ENCODE results near the gene SLC8B1. TPM values are rescaled to one million over a fixed set of nuclear protein-coding genes. Genes with fewer than 3 reads are reported as not detected.

The SLC8B1 gene
- total RNA-seq, 2 experiments from 2014 or later, result 85.3 to 92.7 TPM

- H3K27ac ChIP-seq (ENCODE audit: low read depth in 1 of 2, low read length in 2 of 2), result no peak overlapping the region
- intact Hi-C loops (cut with DNase I, micrococcal nuclease), result no loop called here
- ChIA-PET POLR2A (no interaction called here), CTCF (no interaction called here)
- peaks cover 20% of the 10 kb centered on the region for H3K36me3 ChIP-seq (ENCODE audit: insufficient read depth, low read length)
- no peak for DNase-seq
- no peak for ATAC-seq (ENCODE audit: poor library complexity)
- Mint-ChIP-seq H3K4me1 (ENCODE audit: low read depth) (no peaks in the 10 kb centered on the region), H3K9me3 (no peaks in the 10 kb centered on the region), H3K36me3 (ENCODE audit: low read depth) (peaks cover 59% of the 10 kb centered on the region), H3K27ac (no peak overlapping the region), H3K27me3 (no peaks in the 10 kb centered on the region), H3K4me3 (no peak overlapping the region)
- H3K4me3 ChIP-seq (ENCODE audit: low read length), result no peak overlapping the region
- H3K4me1 ChIP-seq (ENCODE audit: insufficient read depth, low read length), result no peaks in the 10 kb centered on the region
- peaks cover 0 to 10% of the 10 kb centered on the region in 2 experiments for H3K9me3 ChIP-seq (ENCODE audit: control insufficient read depth in 1 of 2, insufficient read depth in 1 of 2, low read length in 2 of 2)
- H3K27me3 ChIP-seq (ENCODE audit: control insufficient read depth in 1 of 2, insufficient read depth in 2 of 2, low read length in 2 of 2), result no peaks in the 10 kb centered on the region
- TF ChIP-seq, protein P1, sequence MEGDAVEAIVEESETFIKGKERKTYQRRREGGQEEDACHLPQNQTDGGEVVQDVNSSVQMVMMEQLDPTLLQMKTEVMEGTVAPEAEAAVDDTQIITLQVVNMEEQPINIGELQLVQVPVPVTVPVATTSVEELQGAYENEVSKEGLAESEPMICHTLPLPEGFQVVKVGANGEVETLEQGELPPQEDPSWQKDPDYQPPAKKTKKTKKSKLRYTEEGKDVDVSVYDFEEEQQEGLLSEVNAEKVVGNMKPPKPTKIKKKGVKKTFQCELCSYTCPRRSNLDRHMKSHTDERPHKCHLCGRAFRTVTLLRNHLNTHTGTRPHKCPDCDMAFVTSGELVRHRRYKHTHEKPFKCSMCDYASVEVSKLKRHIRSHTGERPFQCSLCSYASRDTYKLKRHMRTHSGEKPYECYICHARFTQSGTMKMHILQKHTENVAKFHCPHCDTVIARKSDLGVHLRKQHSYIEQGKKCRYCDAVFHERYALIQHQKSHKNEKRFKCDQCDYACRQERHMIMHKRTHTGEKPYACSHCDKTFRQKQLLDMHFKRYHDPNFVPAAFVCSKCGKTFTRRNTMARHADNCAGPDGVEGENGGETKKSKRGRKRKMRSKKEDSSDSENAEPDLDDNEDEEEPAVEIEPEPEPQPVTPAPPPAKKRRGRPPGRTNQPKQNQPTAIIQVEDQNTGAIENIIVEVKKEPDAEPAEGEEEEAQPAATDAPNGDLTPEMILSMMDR (IDR thresholded peaks at IDR 0.05), result no peak
Observed at GRCh38 chr12:113378291-113378690, 43.4 kb upstream of the SLC8B1 start.

DNA sequence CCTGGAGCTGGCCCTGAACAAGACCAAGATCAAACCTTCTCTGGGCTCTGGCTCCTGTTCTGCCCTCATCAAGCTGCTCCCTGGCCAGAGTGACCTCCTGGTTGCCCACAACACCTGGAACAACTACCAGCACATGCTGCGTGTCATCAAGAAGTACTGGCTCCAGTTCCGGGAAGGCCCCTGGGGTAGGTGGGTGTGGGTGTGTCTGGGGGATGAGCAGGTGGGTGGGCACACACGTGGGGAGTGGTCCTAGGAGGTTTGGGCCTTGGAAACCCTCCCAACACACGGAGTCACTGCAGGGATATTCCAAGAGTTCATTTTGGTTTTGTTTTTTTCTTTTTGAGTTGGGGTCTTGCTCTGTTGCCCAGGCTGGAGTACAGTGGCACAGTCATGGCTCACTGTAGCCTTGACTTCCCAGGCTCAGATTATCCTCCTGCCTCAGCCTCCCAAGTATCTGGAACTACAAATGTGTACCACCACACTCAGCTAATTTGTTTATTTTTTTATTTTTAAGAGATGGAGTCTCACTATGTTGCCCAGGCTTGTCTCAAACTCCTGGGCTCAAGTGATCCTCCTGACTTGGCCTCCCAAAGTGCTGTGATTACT is 40.0 kb upstream of the SLC8B1 start:
- CTCF ChIA-PET, result no interaction called here
- no peak for DNase-seq
- Mint-ChIP-seq H3K36me3 (ENCODE audit: low read depth) (peaks cover 68% of the 10 kb centered on the region), H3K4me1 (ENCODE audit: low read depth) (no peaks in the 10 kb centered on the region), H3K4me3 (no peak overlapping the region), H3K9me3 (no peaks in the 10 kb centered on the region), H3K27ac (no peak overlapping the region), H3K27me3 (no peaks in the 10 kb centered on the region)
- peaks cover 0 to 10% of the 10 kb centered on the region in 2 experiments for H3K9me3 ChIP-seq (ENCODE audit: control insufficient read depth in 1 of 2, insufficient read depth in 1 of 2, low read length in 2 of 2)
- POLR2A ChIA-PET, result no interaction called here
- intact Hi-C loops (cut with DNase I, micrococcal nuclease), result no loop called here
- no peak overlapping the region for H3K4me3 ChIP-seq (ENCODE audit: low read length)
- ATAC-seq (ENCODE audit: poor library complexity), result no peak
- no peaks in the 10 kb centered on the region for H3K27me3 ChIP-seq (ENCODE audit: control insufficient read depth in 1 of 2, insufficient read depth in 2 of 2, low read length in 2 of 2)
- peaks cover 24% of the 10 kb centered on the region for H3K36me3 ChIP-seq (ENCODE audit: insufficient read depth, low read length)
- TF ChIP-seq, protein P1 (IDR thresholded peaks at IDR 0.05), result no peak
- H3K4me1 ChIP-seq (ENCODE audit: insufficient read depth, low read length), result no peaks in the 10 kb centered on the region
- H3K27ac ChIP-seq (ENCODE audit: low read depth in 1 of 2, low read length in 2 of 2), result no peak overlapping the region

GRCh38 chr12:113373969-113374368 is 39.1 kb upstream of the SLC8B1 start:
- DNase-seq, result no peak
- H3K4me3 ChIP-seq (ENCODE audit: low read length), result no peak overlapping the region
- Mint-ChIP-seq H3K27me3 (no peaks in the 10 kb centered on the region), H3K4me1 (ENCODE audit: low read depth) (no peaks in the 10 kb centered on the region), H3K36me3 (ENCODE audit: low read depth) (peaks cover 66% of the 10 kb centered on the region), H3K27ac (no peak overlapping the region), H3K4me3 (no peak overlapping the region), H3K9me3 (no peaks in the 10 kb centered on the region)
- peaks cover 0 to 10% of the 10 kb centered on the region in 2 experiments for H3K9me3 ChIP-seq (ENCODE audit: control insufficient read depth in 1 of 2, insufficient read depth in 1 of 2, low read length in 2 of 2)
- no peaks in the 10 kb centered on the region for H3K4me1 ChIP-seq (ENCODE audit: insufficient read depth, low read length)
- H3K27me3 ChIP-seq (ENCODE audit: control insufficient read depth in 1 of 2, insufficient read depth in 2 of 2, low read length in 2 of 2), result no peaks in the 10 kb centered on the region
- peaks cover 24% of the 10 kb centered on the region for H3K36me3 ChIP-seq (ENCODE audit: insufficient read depth, low read length)
- ATAC-seq (ENCODE audit: poor library complexity), result no peak
- ChIA-PET CTCF (no interaction called here), POLR2A (no interaction called here)
- intact Hi-C loops (cut with DNase I, micrococcal nuclease), result no loop called here
- H3K27ac ChIP-seq (ENCODE audit: low read depth in 1 of 2, low read length in 2 of 2), result no peak overlapping the region
- TF ChIP-seq, protein P1 (IDR thresholded peaks at IDR 0.05), result no peak
